Ovary (tissue), 9 donors: ENCODE results near the gene HDAC5. TPM values are rescaled to one million over a fixed set of nuclear protein-coding genes. Genes with fewer than 3 reads are reported as not detected.
A peak's percentile ranks its signal among the peaks of the same experiment; 100 is the strongest.

Source experiments
- DNase-seq, 5 donors: peaks; one replicate each; pipeline ENCODE4 v3.0.0-alpha.2; 2019 to 2020
- H3K27ac ChIP-seq, 2 donors: fragments of 200-600 bp; one replicate each; pipeline versions ENCODE4 v1.5.1 to v1.8.0; 2019 to 2022
- H3K27me3 ChIP-seq: fragments of 200-600 bp; one replicate; pipeline ENCODE4 v1.8.0; 2022
- H3K36me3 ChIP-seq: fragments of 200-600 bp; sonication (generic); one replicate; pipeline ENCODE4 v1.5.1; 2019
- H3K4me1 ChIP-seq: one replicate; pipeline ENCODE4 v1.8.1; 2013; ENCODE audit warnings: mild to moderate bottlenecking, moderate library complexity; ENCODE audit not compliant: insufficient read depth
- H3K4me3 ChIP-seq: fragments of 200-600 bp; sonication (generic); one replicate; pipeline ENCODE4 v1.5.1; 2017
- H3K9me3 ChIP-seq, 2 donors: fragments of 200-600 bp in 1 of 2; sonication (generic) in 1 of 2; one replicate each; pipeline versions ENCODE4 v1.5.1 to v1.8.1; 2013 to 2019; ENCODE audit warnings: mild to moderate bottlenecking in 1 of 2, moderate library complexity in 1 of 2
- CTCF ChIP-seq, 3 donors: fragments of 450-650 bp in 2 of 3; fragments of 200-600 bp in 1 of 3; IDR thresholded peaks; one replicate each; pipeline versions ENCODE4 v1.5.1 to v1.8.0; 2016 to 2022; ENCODE audit warnings: antibody characterized with exemption in 3 of 3, mild to moderate bottlenecking in 1 of 3
- EP300 ChIP-seq: sonication (generic); formaldehyde crosslinking; IDR thresholded peaks from one replicate; pipeline ENCODE4 v1.6.1; 2017; ENCODE audit warnings: antibody characterized with exemption
- POLR2A ChIP-seq: fragments of 450-650 bp; IDR thresholded peaks from one replicate; pipeline ENCODE4 v1.6.1; 2017; ENCODE audit warnings: antibody characterized with exemption, mild to moderate bottlenecking, moderate library complexity
- WGBS, 3 donors: extraction: QIAGEN DNeasy Blood & Tissue Kit in 1 of 3; methylation state at CpG; one replicate each; pipeline versions ENCODE4 v1.1.5 to v1.1.7; 2013 to 2017; 5-methylcytosine and 5-hydroxymethylcytosine counted together
- intact Hi-C, 4 donors: fragments of 100-400 bp; cut with DNase I; formaldehyde crosslinking; loops; one replicate each; pipeline versions ENCODE4 v1.11.0 to v1.15.1; 2022 to 2023
- polyA plus RNA-seq, 2 donors: library from polyadenylated mRNA; stranded (reverse); fragments of 200-250 nt in 1 of 2; fragments of 350-450 nt in 1 of 2; fragmentation: Illumina TruSeq in 1 of 2; extraction: RNeasy Lipid Tissue Mini Kit (QIAGEN cat#74804) in 1 of 2; gene quantifications; one replicate each; pipeline ENCODE4 v1.2.3, GENCODE V29; 2013 to 2014
- total RNA-seq, 7 donors: library from RNA; depleted of rRNA in 2 of 7; stranded (reverse); fragments of >200 nt in 2 of 7; fragmentation: NEBNext Ultra II Directional in 3 of 7; extraction: Animal tissue kit (Norgen Biotek cat#: 25700) in 3 of 7; gene quantifications; one replicate each; pipeline versions ENCODE4 v1.1.0 to v1.2.4, GENCODE V29; 2016 to 2023
- donor health status: DM: no; HTN: no; CAD: no; lungs with moderate emphysema.
- donor health status: DM: no; HTN: no; CAD: no.
- donor health status: Bipolar disorder and iron deficiency.
- donor health status: DM: yes; HTN: yes; CAD: no.
- donor health status: DM: no; HTN: no; CAD: no.
- donor health status: DM: yes; HTN: yes; CAD: no.

The HDAC5 gene
- total and polyA plus RNA-seq, 9 donors = 11.4 to 97.6 (median 67.2) TPM

GRCh38 chr17:44112284-44113280, 10.9 kb downstream of the HDAC5 start:
- Histone ChIP-seq H3K4me3 (no peak overlapping the region), H3K27me3 (no peaks in the 10 kb centered on the region), H3K9me3 (no peaks in the 10 kb centered on the region), H3K27ac (peak overlapping the region; percentile 40 to 87), H3K36me3 (no peaks in the 10 kb centered on the region), H3K4me1 (peaks cover 44% of the 10 kb centered on the region)
- no peak for TF ChIP-seq POLR2A
- no peak for TF ChIP-seq CTCF (IDR thresholded peaks at IDR 0.05)
- no peak for TF ChIP-seq EP300
- DNase-seq = peak; percentile 42 to 69 (median 61)
- 69 to 76% (median 70%) methylated on average over 4 of the region's 4 CpGs for WGBS, 3 donors
- intact Hi-C loops = loop anchor here in 1 of 4 donors (5.0 kb wide), 1 partner anchor 45 kb away; the partner anchor contains the start of gene LSM12

- no peak overlapping the region for H3K4me3 ChIP-seq
- peak in 2 of 5 donors; percentile 49 to 64 for DNase-seq
- peaks cover 49% of the 10 kb centered on the region for H3K4me1 ChIP-seq
- TF ChIP-seq POLR2A (no peak), CTCF (IDR thresholded peaks at IDR 0.05) (no peak)
- intact Hi-C loops = loop anchor here in 1 of 4 donors (5.0 kb wide), 1 partner anchor 44 kb away; the partner anchor contains the start of gene LSM12
- H3K36me3 ChIP-seq = no peaks in the 10 kb centered on the region
- no peaks in the 10 kb centered on the region for H3K9me3 ChIP-seq
- H3K27me3 ChIP-seq = no peaks in the 10 kb centered on the region
- 62 to 72% (median 65%) methylated on average over 3 of the region's 3 CpGs for WGBS, 3 donors
- peak overlapping the region; percentile 40 to 87 for H3K27ac ChIP-seq
Measured at GRCh38 chr17:44111777-44112176, 11.7 kb downstream of the HDAC5 start.

- Histone ChIP-seq H3K27me3 (no peaks in the 10 kb centered on the region), H3K9me3 (no peaks in the 10 kb centered on the region), H3K4me3 (peak overlapping the region; percentile 33), H3K27ac (peak overlapping the region; percentile 85 to 87), H3K4me1 (peaks cover 49% of the 10 kb centered on the region), H3K36me3 (no peaks in the 10 kb centered on the region)
- WGBS, 3 donors = 5% methylated on average over 27 to 28 of the region's 28 CpGs
- TF ChIP-seq EP300 (no peak), CTCF (IDR thresholded peaks at IDR 0.05) (peak in 1 of 3 donors; percentile 20), POLR2A (peak; percentile 47)
- intact Hi-C loops = loop anchor here in 1 of 4 donors (5.0 kb wide), 1 partner anchor 44 kb away; the partner anchor contains the start of gene LSM12
- peak; percentile 100 for DNase-seq
Measured at GRCh38 chr17:44110823-44111633, 12.4 kb downstream of the HDAC5 start.

- intact Hi-C loops = loop anchor here in 1 of 4 donors (5.0 kb wide), 1 partner anchor 43 kb away; the partner anchor contains the start of gene LSM12
Measured at GRCh38 chr17:44110011-44110686, 13.3 kb downstream of the HDAC5 start.

More at GRCh38 chr17:44110011-44110686, 13.3 kb downstream of the HDAC5 start:
- H3K27ac ChIP-seq = peak overlapping the region; percentile 74 to 85
- H3K36me3 ChIP-seq = no peaks in the 10 kb centered on the region
- peaks cover 49% of the 10 kb centered on the region for H3K4me1 ChIP-seq
- H3K9me3 ChIP-seq = no peaks in the 10 kb centered on the region
- TF ChIP-seq POLR2A (no peak), EP300 (no peak), CTCF (IDR thresholded peaks at IDR 0.05) (no peak)
- WGBS, 3 donors = 65 to 80% (median 71%) methylated on average over 10 of the region's 10 CpGs
- H3K27me3 ChIP-seq = no peaks in the 10 kb centered on the region
- DNase-seq = no peak
- H3K4me3 ChIP-seq = peak overlapping the region; percentile 33
